Thyroid gland (tissue), 4 donors: ENCODE data around the gene NBPF6.
"Not testable (repeated sequence)": the region's sequence is repeated elsewhere in the genome, so short reads cannot be mapped to it uniquely, and the experiment has no call there.

Source experiments
- POLR2A ChIP-seq, 2 donors: fragments of 450-650 bp; IDR thresholded peaks; one replicate each; pipeline ENCODE4 v1.6.1; 2017; ENCODE audit warnings: antibody characterized with exemption in 2 of 2, mild to moderate bottlenecking in 2 of 2, moderate library complexity in 1 of 2
- TF ChIP-seq, protein P1 (sequence below), 6 experiments: fragments of 200-600 bp in 3 of 6; fragments of 450-650 bp in 3 of 6; sonication (generic) in 3 of 6; IDR thresholded peaks; one replicate each; pipeline ENCODE4 v1.5.1; 2016 to 2019; ENCODE audit warnings: antibody characterized with exemption in 6 of 6, mild to moderate bottlenecking in 2 of 6, inconsistent platforms in 1 of 6, moderate library complexity in 1 of 6

DNA sequence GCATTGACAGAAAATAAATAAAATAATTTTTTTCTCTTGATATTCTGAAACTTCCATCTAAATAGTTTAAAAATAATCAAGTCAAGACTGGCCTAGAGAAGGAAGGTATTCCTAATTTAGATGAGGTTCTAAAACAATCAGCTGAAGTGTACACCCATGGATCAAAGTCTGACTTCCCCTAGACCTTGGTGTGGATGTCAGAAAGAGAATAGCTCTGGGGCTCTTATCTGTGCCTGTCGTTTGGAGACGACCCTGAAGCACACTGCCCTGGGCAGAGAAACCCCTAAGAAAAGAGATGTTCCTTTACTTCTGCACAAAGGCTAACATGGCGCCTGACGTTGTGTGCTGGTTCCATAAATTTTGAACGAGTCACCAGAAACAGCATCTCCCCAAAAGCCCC, 30.0 kb upstream of the NBPF6 start:
- TF ChIP-seq, protein P1, sequence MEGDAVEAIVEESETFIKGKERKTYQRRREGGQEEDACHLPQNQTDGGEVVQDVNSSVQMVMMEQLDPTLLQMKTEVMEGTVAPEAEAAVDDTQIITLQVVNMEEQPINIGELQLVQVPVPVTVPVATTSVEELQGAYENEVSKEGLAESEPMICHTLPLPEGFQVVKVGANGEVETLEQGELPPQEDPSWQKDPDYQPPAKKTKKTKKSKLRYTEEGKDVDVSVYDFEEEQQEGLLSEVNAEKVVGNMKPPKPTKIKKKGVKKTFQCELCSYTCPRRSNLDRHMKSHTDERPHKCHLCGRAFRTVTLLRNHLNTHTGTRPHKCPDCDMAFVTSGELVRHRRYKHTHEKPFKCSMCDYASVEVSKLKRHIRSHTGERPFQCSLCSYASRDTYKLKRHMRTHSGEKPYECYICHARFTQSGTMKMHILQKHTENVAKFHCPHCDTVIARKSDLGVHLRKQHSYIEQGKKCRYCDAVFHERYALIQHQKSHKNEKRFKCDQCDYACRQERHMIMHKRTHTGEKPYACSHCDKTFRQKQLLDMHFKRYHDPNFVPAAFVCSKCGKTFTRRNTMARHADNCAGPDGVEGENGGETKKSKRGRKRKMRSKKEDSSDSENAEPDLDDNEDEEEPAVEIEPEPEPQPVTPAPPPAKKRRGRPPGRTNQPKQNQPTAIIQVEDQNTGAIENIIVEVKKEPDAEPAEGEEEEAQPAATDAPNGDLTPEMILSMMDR (IDR thresholded peaks at IDR 0.05), result not testable (repeated sequence)
- TF ChIP-seq POLR2A (IDR thresholded peaks at IDR 0.05), result not testable (repeated sequence)
